ENCODE measurements around the gene BRICD5.
A peak's percentile ranks its signal among the peaks of the same experiment; 100 is the strongest.

The BRICD5 gene

GRCh38 chr16:2199621-2200139 lies 11.0 kb downstream of the BRICD5 start:
- no peak for DNase-seq (ENCODE audit: low spot score)
- FAIRE-seq: no peak

DNA sequence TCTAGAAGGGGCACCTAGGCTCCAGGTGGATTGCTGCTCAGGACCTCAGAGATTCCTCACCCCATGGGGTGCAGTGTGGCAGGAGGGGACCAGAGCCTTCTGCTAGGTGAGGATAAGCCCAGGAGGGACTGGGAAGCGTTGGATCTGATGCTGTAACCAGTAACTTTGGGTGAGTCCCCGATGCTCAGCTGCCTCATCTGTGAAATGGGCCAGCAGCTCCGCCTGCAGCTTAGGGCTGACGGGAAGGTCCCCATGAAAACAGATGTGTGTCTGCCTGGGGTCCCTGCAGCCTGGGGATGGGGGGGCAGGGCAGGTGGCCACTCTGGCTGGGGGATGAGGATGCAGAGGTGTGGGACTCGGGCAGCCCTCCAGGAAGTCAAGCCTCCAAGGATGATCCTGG lies 11.6 kb downstream of the BRICD5 start:
- no peak for FAIRE-seq
- no peak for DNase-seq (ENCODE audit: low spot score)

DNA sequence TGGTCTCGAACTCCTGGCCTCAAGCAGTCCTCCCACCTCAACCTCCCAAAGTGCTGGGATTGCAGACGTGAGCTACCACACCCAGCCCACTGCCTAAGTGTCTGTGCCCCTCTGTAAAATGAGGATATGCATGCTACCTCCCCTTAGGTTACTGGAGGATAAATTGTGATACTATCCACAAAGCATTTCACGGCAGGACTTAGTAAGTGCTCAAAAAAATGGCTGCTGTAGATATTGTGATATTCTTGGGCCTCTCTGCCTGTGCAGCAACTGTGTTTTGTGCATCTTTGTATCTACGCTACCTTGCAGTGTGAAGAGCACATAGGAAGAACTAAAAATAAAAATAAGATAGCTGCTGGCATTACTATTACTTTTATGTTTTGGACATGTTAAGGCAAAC lies 12.4 kb downstream of the BRICD5 start:
- no peak for FAIRE-seq

DNA sequence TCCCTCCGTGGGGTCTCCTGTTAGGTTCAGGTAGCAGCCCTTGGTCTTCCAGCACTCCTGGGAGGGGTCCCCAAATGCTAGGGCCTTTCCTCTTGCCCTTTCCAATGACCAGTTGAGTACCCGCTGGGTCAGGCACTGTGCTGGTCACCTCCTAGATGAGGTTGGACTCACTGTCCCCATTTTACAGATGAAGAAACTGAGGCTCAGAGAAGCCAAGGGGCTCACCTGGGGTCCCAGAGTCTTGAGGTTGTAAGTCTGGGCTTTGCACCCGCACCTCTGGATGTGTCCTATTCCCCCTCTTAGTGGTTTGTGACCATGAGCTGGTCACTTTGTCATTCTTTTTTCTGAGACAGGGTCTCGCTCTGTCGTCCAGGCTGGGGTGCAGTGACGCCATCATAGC lies 12.9 kb downstream of the BRICD5 start:
- FAIRE-seq (no peak), DNase-seq (ENCODE audit: low spot score) (no peak)

More for the DNA sequence above, 12.4 kb downstream of the BRICD5 start:
- no peak for DNase-seq (ENCODE audit: low spot score)

- DNase-seq (ENCODE audit: low spot score) (no peak), FAIRE-seq (no peak)
Measured at GRCh38 chr16:2196981-2197511, 13.6 kb downstream of the BRICD5 start.

- FAIRE-seq (peak; percentile 9), DNase-seq (ENCODE audit: low spot score) (peak; percentile 52)
Measured at GRCh38 chr16:2196162-2196980, 14.3 kb downstream of the BRICD5 start, which contains the start of gene CASKIN1. TSS of gene CASKIN1 (minus strand) at chr16:2196605. CDS start at chr16:2196432, 173 bp downstream.

DNA sequence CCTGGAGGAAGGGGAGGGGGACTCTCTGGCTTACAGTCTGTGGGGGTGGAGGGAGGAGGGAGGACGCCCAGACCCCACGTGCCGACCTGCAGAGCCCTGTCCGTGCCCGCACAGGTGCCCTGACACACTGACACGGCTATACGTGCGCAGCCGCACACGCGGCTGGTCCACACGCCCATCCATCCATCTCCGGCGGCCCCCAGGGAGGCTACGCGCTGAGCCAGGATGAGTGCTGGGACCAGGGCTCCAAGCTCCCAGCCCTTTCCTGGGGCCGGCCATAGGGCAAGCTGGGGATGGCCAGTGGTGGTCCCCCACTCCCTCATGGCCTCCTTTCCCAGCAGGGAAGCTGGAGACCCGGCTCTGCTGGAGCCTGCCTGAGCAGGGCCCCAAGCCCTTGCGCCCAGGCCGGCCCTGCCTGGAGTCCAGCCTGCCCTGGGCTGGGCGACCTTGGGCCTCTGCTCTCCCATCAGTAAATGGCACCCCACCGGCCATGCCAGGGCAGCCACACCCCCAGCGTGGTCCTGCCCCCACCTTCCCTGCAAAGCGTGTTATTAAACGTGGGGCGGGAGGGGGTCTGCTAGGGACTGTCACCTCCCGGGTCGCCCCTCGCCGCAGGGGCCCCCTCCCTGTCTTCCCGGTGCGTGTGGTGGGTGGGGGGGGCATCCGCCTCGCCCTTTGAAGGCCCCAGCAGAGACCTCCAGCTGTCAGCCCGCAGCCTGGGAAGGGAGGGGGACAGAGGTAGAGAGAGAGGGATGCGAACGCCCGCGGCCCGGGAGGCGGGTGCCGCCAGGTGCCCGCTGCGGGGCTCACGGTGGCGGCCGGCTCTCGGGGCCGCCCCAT lies 15.1 kb downstream of the BRICD5 start:
- no peak for DNase-seq (ENCODE audit: low spot score)

GRCh38 chr16:2194852-2195321 lies 15.8 kb downstream of the BRICD5 start:
- DNase-seq (ENCODE audit: low spot score): peak; percentile 69
- FAIRE-seq: peak; percentile 65

More for the DNA sequence above, 15.1 kb downstream of the BRICD5 start:
- peak; percentile 65 for FAIRE-seq

GRCh38 chr16:2194166-2194834 lies 16.4 kb downstream of the BRICD5 start:
- DNase-seq (ENCODE audit: low spot score) (peak; percentile 58), FAIRE-seq (no peak)

GRCh38 chr16:2191446-2191706 lies 19.3 kb downstream of the BRICD5 start:
- FAIRE-seq (no peak), DNase-seq (ENCODE audit: low spot score) (no peak)

GRCh38 chr16:2190659-2191445 lies 19.8 kb downstream of the BRICD5 start:
- FAIRE-seq: no peak
- no peak for DNase-seq (ENCODE audit: low spot score)

GRCh38 chr16:2190002-2190658 lies 20.5 kb downstream of the BRICD5 start:
- FAIRE-seq: no peak
- DNase-seq (ENCODE audit: low spot score): no peak

DNA sequence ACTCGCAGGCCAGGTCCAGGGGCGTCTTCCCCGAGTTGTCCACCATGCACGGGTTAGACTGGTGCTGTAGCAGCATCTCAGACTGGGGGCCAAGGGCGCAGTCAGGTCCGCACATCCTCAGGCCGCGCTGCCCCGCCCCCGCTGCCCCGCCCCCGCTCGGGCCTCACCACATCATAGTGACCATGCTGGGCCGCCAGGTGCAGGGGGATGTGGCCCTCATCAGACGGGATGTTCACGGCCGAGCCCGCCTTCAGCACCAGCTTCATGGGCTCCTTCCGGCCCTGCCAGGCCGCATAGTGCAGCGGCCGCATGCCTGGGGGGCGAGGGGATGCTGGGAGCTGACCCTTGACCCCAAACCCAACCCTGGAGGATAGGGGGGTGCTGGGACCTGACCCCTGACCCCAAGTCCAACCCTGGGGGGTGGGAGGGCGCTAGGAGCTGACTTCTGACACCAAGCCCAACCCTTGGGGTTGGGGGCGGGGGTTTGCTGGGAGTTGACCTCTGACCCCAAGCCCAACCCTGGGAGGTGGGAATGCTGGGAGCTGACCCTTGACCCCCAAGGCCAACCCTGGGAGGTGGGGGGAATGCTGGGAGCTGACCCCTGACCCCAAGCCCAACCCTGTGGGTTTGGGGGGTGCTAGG lies 21.3 kb downstream of the BRICD5 start:
- no peak for FAIRE-seq
- no peak for DNase-seq (ENCODE audit: low spot score)

DNA sequence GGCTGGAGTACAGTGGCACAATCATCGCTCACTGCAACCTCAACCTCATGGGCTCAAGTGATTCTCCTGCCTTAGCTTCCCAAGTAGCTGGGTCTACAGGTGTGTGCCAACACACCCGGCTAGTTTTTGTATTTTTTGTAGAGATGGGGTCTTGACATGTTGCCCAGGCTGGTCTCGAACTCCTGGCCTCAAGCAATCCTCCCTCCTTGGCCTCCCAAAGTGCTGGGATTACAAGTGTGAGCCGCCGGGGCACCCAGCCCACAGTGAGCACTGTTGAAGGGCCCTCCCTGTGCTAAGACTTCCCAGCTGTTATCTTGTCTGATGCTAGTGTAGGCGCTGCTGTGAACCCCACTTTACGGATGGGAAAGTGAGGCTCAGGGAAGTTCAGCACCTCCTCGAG lies 22.3 kb downstream of the BRICD5 start:
- no peak for DNase-seq (ENCODE audit: low spot score)
- no peak for FAIRE-seq

GRCh38 chr16:2187212-2187611 lies 23.5 kb downstream of the BRICD5 start:
- FAIRE-seq: no peak
- no peak for DNase-seq (ENCODE audit: low spot score)

DNA sequence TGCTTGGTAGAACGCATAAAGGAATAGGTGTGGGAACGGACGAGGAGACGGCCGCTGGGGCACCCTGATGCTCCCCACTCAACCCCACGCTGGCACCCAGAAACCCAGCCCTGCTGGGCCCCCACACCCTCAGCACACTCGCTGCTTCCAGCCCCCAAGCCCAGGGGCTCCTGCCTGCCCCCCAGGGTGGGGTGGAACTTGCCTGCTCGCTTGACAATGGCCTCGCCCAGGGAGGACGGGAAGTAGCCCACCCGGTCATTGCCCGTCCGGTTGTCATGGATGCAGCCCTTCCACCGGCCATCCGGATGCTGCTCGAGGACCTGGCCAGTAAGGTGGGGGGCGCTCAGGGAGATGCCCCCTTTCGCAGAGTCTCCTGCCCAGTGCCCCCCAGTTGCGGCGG lies 24.2 kb downstream of the BRICD5 start:
- no peak for FAIRE-seq
- no peak for DNase-seq (ENCODE audit: low spot score)

DNA sequence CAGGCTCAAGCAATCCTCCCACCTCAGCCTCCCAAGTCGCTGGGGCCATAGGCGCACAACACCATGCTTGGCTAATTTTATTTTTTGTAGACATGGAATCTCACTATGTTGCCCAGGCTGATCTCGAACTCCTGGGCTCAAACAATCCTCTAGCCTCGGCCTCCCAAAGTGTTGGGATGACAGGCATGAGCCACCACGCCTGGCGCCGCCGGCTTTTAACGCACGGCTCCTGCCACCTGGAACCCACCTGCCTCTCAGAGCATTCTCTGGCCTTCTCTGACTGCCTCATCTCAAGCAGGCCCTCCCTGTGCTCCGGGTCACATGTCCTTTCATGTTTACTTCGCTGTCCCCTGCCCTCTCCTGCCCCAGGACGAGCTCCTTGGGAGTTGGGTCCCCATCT lies 24.6 kb downstream of the BRICD5 start:
- FAIRE-seq: no peak

GRCh38 chr16:2184962-2185361 lies 25.7 kb downstream of the BRICD5 start:
- FAIRE-seq (no peak), DNase-seq (ENCODE audit: low spot score) (no peak)

More for the DNA sequence above, 24.6 kb downstream of the BRICD5 start:
- DNase-seq (ENCODE audit: low spot score): no peak

- DNase-seq (ENCODE audit: low spot score) (no peak), FAIRE-seq (peak; percentile 59)
Measured at GRCh38 chr16:2184346-2184745, 26.3 kb downstream of the BRICD5 start.

GRCh38 chr16:2183671-2184070 lies 27.0 kb downstream of the BRICD5 start:
- FAIRE-seq (no peak), DNase-seq (ENCODE audit: low spot score) (no peak)

Measured in urothelium cell line (cell line).